Endothelial cell of umbilical vein (primary cell): Measurements from ENCODE around the gene ENPP5. TPM values are rescaled to one million over a fixed set of nuclear protein-coding genes. Genes with fewer than 3 reads are reported as not detected.

Source experiments
- BruUV-seq: library from RNA; stranded (reverse); fragments of 400-500 nt; replicated peaks from 2 replicates; lab custom pipeline; 2021; lab: Mats Ljungman, UMichigan
- CTCF ChIA-PET: fragments of 300-600, 350-600 bp; sonication (Branson Sonifier 250); formaldehyde crosslinking; loops from one replicate; lab custom pipeline; 2021; ENCODE audit warnings: antibody characterized with exemption, inconsistent platforms; lab: Charles Lee
- POLR2A ChIA-PET: fragments of 300-600, 350-600 bp; sonication (Branson Sonifier 250); formaldehyde crosslinking; loops from one replicate; lab custom pipeline; 2021; ENCODE audit warnings: antibody characterized with exemption, inconsistent platforms; lab: Charles Lee
- DNase-seq: peaks from one replicate; pipeline ENCODE4 v3.0.0-alpha.2; 2011; ENCODE audit warnings: low read depth, low spot score
- FAIRE-seq: peaks from 2 replicates; lab custom pipeline; 2011; peaks lifted over from hg19 to GRCh38; lab: Jason Lieb, UNC
- H2AFZ ChIP-seq: 2 replicates; pipeline ENCODE4 v1.6.0; 2012; ENCODE audit warnings: low read depth, low read length, control low read depth, inconsistent platforms
- H3K27ac ChIP-seq: 2 replicates; pipeline ENCODE4 v1.5.1; 2011; ENCODE audit warnings: low read depth, mild to moderate bottlenecking, control low read depth, low read length, moderate library complexity; ENCODE audit not compliant: insufficient read depth
- H3K27me3 ChIP-seq, 2 experiments: 2 replicates each; pipeline versions ENCODE4 v1.6.0 to v1.6.1; 2011; ENCODE audit warnings: low read length in 2 of 2, mixed read lengths in 1 of 2; ENCODE audit not compliant: control insufficient read depth in 2 of 2, insufficient read depth in 2 of 2
- H3K36me3 ChIP-seq, 2 experiments: 2 replicates in 1 of 2; 3 replicates in 1 of 2; pipeline ENCODE4 v1.5.1; 2011; ENCODE audit warnings: low read length in 2 of 2, mild to moderate bottlenecking in 1 of 2, moderate library complexity in 1 of 2; ENCODE audit not compliant: control insufficient read depth in 2 of 2, insufficient read depth in 2 of 2; ENCODE audit errors: extremely low read depth in 1 of 2
- H3K4me1 ChIP-seq: 3 replicates; pipeline ENCODE4 v1.5.1; 2011; ENCODE audit warnings: mild to moderate bottlenecking, low read length; ENCODE audit not compliant: control insufficient read depth, insufficient read depth; ENCODE audit errors: extremely low read depth
- H3K4me2 ChIP-seq: 2 replicates; pipeline ENCODE4 v1.6.1; 2011; ENCODE audit warnings: low read length, control low read depth, mixed read lengths; ENCODE audit not compliant: insufficient read depth
- H3K4me3 ChIP-seq, 3 experiments: fragments of 200-600 bp in 1 of 3; sonication (generic), shearing (Covaris generic) in 1 of 3; replicated peaks in 1 of 3; 2 replicates each; pipeline ENCODE4 v1.5.1; 2011 to 2016; ENCODE audit warnings: control low read depth in 3 of 3, low read length in 3 of 3, mild to moderate bottlenecking in 2 of 3, inconsistent platforms in 1 of 3, low read depth in 1 of 3, moderate library complexity in 1 of 3; ENCODE audit not compliant: insufficient read depth in 1 of 3
- H3K79me2 ChIP-seq: 2 replicates; pipeline ENCODE4 v1.6.0; 2012; ENCODE audit warnings: low read length, inconsistent platforms; ENCODE audit not compliant: control insufficient read depth, insufficient read depth
- H3K9ac ChIP-seq: replicated peaks from 2 replicates; pipeline ENCODE3; 2011; ENCODE audit warnings: low read length, control low read depth; ENCODE audit not compliant: insufficient read depth; ENCODE audit errors: extremely low read depth
- H3K9me1 ChIP-seq: replicated peaks from 3 replicates; pipeline ENCODE4 v1.6.0; 2011; ENCODE audit warnings: mild to moderate bottlenecking, low read length; ENCODE audit not compliant: control insufficient read depth, insufficient read depth; ENCODE audit errors: extremely low read depth
- H3K9me3 ChIP-seq: replicated peaks from 2 replicates; pipeline ENCODE4 v1.5.1; 2012; ENCODE audit warnings: low read length, inconsistent platforms; ENCODE audit not compliant: control insufficient read depth, insufficient read depth
- H4K20me1 ChIP-seq: replicated peaks from 2 replicates; pipeline ENCODE3; 2011; ENCODE audit warnings: mild to moderate bottlenecking, low read length; ENCODE audit not compliant: control insufficient read depth, insufficient read depth; ENCODE audit errors: extremely low read depth
- CTCF ChIP-seq, 2 donors: IDR thresholded peaks; 1 replicate in 1 of 2; 2 replicates in 1 of 2; pipeline ENCODE4 v1.5.1; 2011; ENCODE audit warnings: low read length in 2 of 2, mild to moderate bottlenecking in 2 of 2, moderate library complexity in 2 of 2, control low read depth in 1 of 2, inconsistent platforms in 1 of 2, low read depth in 1 of 2; ENCODE audit not compliant: insufficient read depth in 1 of 2; ENCODE audit errors: extremely low read depth in 1 of 2
- FOS ChIP-seq: IDR thresholded peaks from 2 replicates; pipeline ENCODE4 v1.6.1; 2011; ENCODE audit warnings: mild to moderate bottlenecking, low read length, moderate library complexity, borderline replicate concordance; ENCODE audit not compliant: insufficient read depth
- GATA2 ChIP-seq: IDR thresholded peaks from 2 replicates; pipeline ENCODE4 v1.7.0; 2011; ENCODE audit warnings: low read depth, mild to moderate bottlenecking, moderate library complexity, mixed read lengths, low read length; ENCODE audit not compliant: insufficient read length, insufficient read depth
- JUN ChIP-seq: IDR thresholded peaks from 2 replicates; pipeline ENCODE4 v1.6.1; 2011; ENCODE audit warnings: borderline replicate concordance, low read depth; ENCODE audit not compliant: insufficient read length, insufficient read depth
- POLR2AphosphoS5 ChIP-seq: IDR thresholded peaks from 2 replicates; pipeline ENCODE4 v1.6.1; 2012; ENCODE audit warnings: low read depth, mild to moderate bottlenecking, control low read depth, low read length, moderate library complexity; ENCODE audit not compliant: insufficient read depth
- dilution Hi-C: fragments of 300-500 bp; cut with MboI; formaldehyde crosslinking; loops from one replicate; pipeline ENCODE4 v1.15.0; 2019; ENCODE audit warnings: low sequenced_read_pairs; ENCODE audit not compliant: extremely low pct_ligation_motif_present
- intact Hi-C: fragments of 100-400 bp; cut with micrococcal nuclease; formaldehyde crosslinking; loops from one replicate; pipeline ENCODE4 v1.10.0; 2022
- polyA plus RNA-seq, 4 experiments: library from polyadenylated mRNA; depleted of rRNA in 3 of 4; stranded (reverse) in 3 of 4; unstranded in 1 of 4; fragments of >200 nt; gene quantifications; 2 replicates each; pipeline versions ENCODE4 v1.2.1 to v1.2.3, GENCODE V29; 2011 to 2012; ENCODE audit warnings: missing spikeins in 1 of 4
- total RNA-seq: library from RNA; stranded (reverse); gene quantifications from 2 replicates; pipeline ENCODE4 v1.2.3, GENCODE V29; 2021
- TF ChIP-seq, protein P1 (sequence below): IDR thresholded peaks from 2 replicates; pipeline ENCODE4 v1.6.1; 2011; ENCODE audit not compliant: insufficient read depth, insufficient read length

Gene ENPP5
- total and polyA plus RNA-seq, 2 donors (not counting 3 experiments of a cell fraction or from before 2014, with no cell fraction given) = not detected

DNA sequence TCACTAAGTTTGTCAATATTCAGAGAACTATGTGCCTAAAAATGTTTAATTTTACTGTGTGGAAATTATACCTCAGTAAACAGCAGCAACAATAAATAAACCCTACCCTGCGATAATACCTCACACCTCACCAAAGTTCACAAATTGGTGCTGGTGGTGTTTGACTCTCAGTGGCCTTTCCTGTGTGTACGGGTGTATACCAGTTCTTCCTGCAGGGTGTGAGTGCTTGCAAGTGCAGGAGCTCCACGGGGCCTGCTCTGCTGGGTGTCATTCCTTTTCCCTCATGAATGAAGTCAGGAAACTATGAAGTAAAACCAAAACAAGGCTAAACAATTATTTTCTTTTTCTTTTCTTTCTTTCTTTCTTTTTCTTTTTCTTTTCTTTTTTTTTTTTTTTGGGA, 4.1 kb upstream of the ENPP5 start:
- CTCF ChIA-PET = no interaction called here
- H3K4me1 ChIP-seq = no peaks in the 10 kb centered on the region
- H3K27ac ChIP-seq = no peak overlapping the region
- H2AFZ ChIP-seq = no peak overlapping the region
- H3K4me3 ChIP-seq = no peak overlapping the region
- no peaks in the 10 kb centered on the region for H3K79me2 ChIP-seq
- no peaks in the 10 kb centered on the region for H4K20me1 ChIP-seq
- intact Hi-C loops = no loop called here
- no peaks in the 10 kb centered on the region for H3K9me3 ChIP-seq
- H3K36me3 ChIP-seq = no peaks in the 10 kb centered on the region
- no peak overlapping the region for H3K9ac ChIP-seq
- no TSS peak for BruUV-seq
- H3K27me3 ChIP-seq = peaks cover 11 to 20% of the 10 kb centered on the region in 2 experiments
- H3K9me1 ChIP-seq = no peaks in the 10 kb centered on the region
- FAIRE-seq = no peak
- no peak for DNase-seq
- no peak overlapping the region for H3K4me2 ChIP-seq
- POLR2A ChIA-PET = no interaction called here
- dilution Hi-C loops = no loop called here
- TF ChIP-seq GATA2 = no peak
- no peak for TF ChIP-seq JUN
- no peak for TF ChIP-seq FOS
- TF ChIP-seq, protein P1, sequence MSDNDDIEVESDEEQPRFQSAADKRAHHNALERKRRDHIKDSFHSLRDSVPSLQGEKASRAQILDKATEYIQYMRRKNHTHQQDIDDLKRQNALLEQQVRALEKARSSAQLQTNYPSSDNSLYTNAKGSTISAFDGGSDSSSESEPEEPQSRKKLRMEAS = no peak
- no peak for TF ChIP-seq POLR2AphosphoS5
- no peak for TF ChIP-seq CTCF (IDR thresholded peaks at IDR 0.05; ENCODE audit: extremely low read depth in 1 of 2, insufficient read depth in 1 of 2, low read depth in 1 of 2, low read length in 2 of 2)
